LNCaP clone FGC (cell line): ENCODE measurements around the gene DDX27.
A peak's percentile ranks its signal among the peaks of the same experiment; 100 is the strongest.

ENCODE experiments used
- DNase-seq: peaks from one replicate; pipeline ENCODE4 v3.0.0-alpha.2; 2011; ENCODE audit warnings: low read depth
- H3K4me3 ChIP-seq: 2 replicates; pipeline ENCODE4 v1.5.1; 2011; ENCODE audit warnings: mild to moderate bottlenecking, low read depth, low read length, control low read depth
- CTCF ChIP-seq: IDR thresholded peaks from 2 replicates; pipeline ENCODE4 v1.5.1; 2012; ENCODE audit warnings: mild to moderate bottlenecking; ENCODE audit not compliant: control insufficient read depth, insufficient read depth; ENCODE audit errors: extremely low read depth

The DDX27 gene

GRCh38 chr20:49281059-49281912 lies 62.1 kb downstream of the DDX27 start:
- peak; percentile 98 for DNase-seq
- TF ChIP-seq CTCF = no peak

GRCh38 chr20:49281913-49282467 lies 62.8 kb downstream of the DDX27 start:
- peak overlapping the region; percentile 99 for H3K4me3 ChIP-seq
- no peak for TF ChIP-seq CTCF
- DNase-seq = no peak

More at GRCh38 chr20:49281059-49281912, 62.1 kb downstream of the DDX27 start:
- peak overlapping the region; percentile 99 for H3K4me3 ChIP-seq

GRCh38 chr20:49282584-49283171 lies 63.5 kb downstream of the DDX27 start:
- no peak for DNase-seq
- H3K4me3 ChIP-seq = peak overlapping the region; percentile 99
- TF ChIP-seq CTCF = no peak

GRCh38 chr20:49283176-49283702 lies 64.0 kb downstream of the DDX27 start:
- DNase-seq = no peak
- peak overlapping the region; percentile 99 for H3K4me3 ChIP-seq
- no peak for TF ChIP-seq CTCF

GRCh38 chr20:49283703-49284625 lies 64.7 kb downstream of the DDX27 start:
- peak overlapping the region; percentile 99; the same call in 1 of the 2 replicates for H3K4me3 ChIP-seq
- no peak for DNase-seq
- no peak for TF ChIP-seq CTCF

GRCh38 chr20:49284818-49285217 lies 65.6 kb downstream of the DDX27 start:
- no peak for TF ChIP-seq CTCF
- DNase-seq = no peak
- H3K4me3 ChIP-seq = no peak overlapping the region
